Measurements from ENCODE around the gene FAM181A. TPM values are rescaled to one million over a fixed set of nuclear protein-coding genes. Genes with fewer than 3 reads are reported as not detected.

FAM181A gene
- polyA plus RNA-seq, 1 donor from 2014 or later = 0.43 TPM

GRCh38 chr14:93898081-93898611 lies 29.0 kb upstream of the FAM181A start:
- no peak overlapping the region for H3K9ac ChIP-seq (ENCODE audit: low read length)
- H3F3A ChIP-seq (ENCODE audit: insufficient read depth, low read length, poor library complexity, severe bottlenecking) = no peaks in the 10 kb centered on the region
- H3K27me3 ChIP-seq (ENCODE audit: insufficient read depth, low read depth, low read length) = no peaks in the 10 kb centered on the region
- no peaks in the 10 kb centered on the region for H4K20me1 ChIP-seq (ENCODE audit: insufficient read depth)
- H3K27ac ChIP-seq (ENCODE audit: low read length) = no peak overlapping the region
- no peaks in the 10 kb centered on the region for H3K79me2 ChIP-seq (replicated peaks; ENCODE audit: insufficient read depth, low read length)
- no peaks in the 10 kb centered on the region for H3K9me3 ChIP-seq (ENCODE audit: low read length)
- no peak overlapping the region for H3K4me3 ChIP-seq (ENCODE audit: low read length)
- TF ChIP-seq, protein P1, sequence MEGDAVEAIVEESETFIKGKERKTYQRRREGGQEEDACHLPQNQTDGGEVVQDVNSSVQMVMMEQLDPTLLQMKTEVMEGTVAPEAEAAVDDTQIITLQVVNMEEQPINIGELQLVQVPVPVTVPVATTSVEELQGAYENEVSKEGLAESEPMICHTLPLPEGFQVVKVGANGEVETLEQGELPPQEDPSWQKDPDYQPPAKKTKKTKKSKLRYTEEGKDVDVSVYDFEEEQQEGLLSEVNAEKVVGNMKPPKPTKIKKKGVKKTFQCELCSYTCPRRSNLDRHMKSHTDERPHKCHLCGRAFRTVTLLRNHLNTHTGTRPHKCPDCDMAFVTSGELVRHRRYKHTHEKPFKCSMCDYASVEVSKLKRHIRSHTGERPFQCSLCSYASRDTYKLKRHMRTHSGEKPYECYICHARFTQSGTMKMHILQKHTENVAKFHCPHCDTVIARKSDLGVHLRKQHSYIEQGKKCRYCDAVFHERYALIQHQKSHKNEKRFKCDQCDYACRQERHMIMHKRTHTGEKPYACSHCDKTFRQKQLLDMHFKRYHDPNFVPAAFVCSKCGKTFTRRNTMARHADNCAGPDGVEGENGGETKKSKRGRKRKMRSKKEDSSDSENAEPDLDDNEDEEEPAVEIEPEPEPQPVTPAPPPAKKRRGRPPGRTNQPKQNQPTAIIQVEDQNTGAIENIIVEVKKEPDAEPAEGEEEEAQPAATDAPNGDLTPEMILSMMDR (IDR thresholded peaks at IDR 0.05; ENCODE audit: poor library complexity, severe bottlenecking) = no peak
- TF ChIP-seq RAD21 (conservative IDR thresholded peaks at IDR 0.05) = no peak
- no peak for TF ChIP-seq POLR2AphosphoS5 (IDR thresholded peaks at IDR 0.05)
- TF ChIP-seq EP300 (conservative IDR thresholded peaks at IDR 0.05; ENCODE audit: poor library complexity, severe bottlenecking) = no peak
- no peak for TF ChIP-seq EZH2 (IDR thresholded peaks at IDR 0.05; ENCODE audit: borderline replicate concordance, insufficient read depth, low read length, poor library complexity, severe bottlenecking)
- no peak for TF ChIP-seq TAF1 (IDR thresholded peaks at IDR 0.05; ENCODE audit: low read depth)
- TF ChIP-seq SMC3 (conservative IDR thresholded peaks at IDR 0.05; ENCODE audit: poor library complexity) = no peak
- TF ChIP-seq, protein P2, sequence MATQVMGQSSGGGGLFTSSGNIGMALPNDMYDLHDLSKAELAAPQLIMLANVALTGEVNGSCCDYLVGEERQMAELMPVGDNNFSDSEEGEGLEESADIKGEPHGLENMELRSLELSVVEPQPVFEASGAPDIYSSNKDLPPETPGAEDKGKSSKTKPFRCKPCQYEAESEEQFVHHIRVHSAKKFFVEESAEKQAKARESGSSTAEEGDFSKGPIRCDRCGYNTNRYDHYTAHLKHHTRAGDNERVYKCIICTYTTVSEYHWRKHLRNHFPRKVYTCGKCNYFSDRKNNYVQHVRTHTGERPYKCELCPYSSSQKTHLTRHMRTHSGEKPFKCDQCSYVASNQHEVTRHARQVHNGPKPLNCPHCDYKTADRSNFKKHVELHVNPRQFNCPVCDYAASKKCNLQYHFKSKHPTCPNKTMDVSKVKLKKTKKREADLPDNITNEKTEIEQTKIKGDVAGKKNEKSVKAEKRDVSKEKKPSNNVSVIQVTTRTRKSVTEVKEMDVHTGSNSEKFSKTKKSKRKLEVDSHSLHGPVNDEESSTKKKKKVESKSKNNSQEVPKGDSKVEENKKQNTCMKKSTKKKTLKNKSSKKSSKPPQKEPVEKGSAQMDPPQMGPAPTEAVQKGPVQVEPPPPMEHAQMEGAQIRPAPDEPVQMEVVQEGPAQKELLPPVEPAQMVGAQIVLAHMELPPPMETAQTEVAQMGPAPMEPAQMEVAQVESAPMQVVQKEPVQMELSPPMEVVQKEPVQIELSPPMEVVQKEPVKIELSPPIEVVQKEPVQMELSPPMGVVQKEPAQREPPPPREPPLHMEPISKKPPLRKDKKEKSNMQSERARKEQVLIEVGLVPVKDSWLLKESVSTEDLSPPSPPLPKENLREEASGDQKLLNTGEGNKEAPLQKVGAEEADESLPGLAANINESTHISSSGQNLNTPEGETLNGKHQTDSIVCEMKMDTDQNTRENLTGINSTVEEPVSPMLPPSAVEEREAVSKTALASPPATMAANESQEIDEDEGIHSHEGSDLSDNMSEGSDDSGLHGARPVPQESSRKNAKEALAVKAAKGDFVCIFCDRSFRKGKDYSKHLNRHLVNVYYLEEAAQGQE (IDR thresholded peaks at IDR 0.05; ENCODE audit: borderline replicate concordance) = no peak
- H3K4me2 ChIP-seq (ENCODE audit: low read length) = no peak overlapping the region
- no peaks in the 10 kb centered on the region for H3K9me2 ChIP-seq (ENCODE audit: insufficient read depth, low read length)
- no peaks in the 10 kb centered on the region for H3K36me3 ChIP-seq (ENCODE audit: insufficient read depth, low read length)
- H2AFZ ChIP-seq (ENCODE audit: low read depth, low read length) = no peak overlapping the region

DNA sequence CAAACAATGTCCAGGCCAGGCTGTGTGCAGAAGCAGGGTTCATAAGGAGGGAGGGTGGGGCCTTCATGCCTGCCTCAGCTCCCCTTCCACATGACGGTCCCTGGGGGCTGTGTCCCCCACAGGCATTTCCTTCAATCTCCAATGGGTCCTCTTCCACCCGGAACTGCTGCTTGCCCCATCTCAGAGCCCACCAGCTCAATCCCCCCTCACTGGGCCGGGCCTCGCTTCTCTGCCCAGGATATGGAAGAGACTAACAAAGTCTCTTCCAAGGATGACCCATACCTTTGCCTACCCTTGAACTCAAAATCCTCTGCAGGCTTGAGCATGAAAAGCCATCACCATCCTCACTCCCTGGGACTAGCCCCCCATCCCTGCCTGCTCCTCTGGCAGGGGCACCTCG lies 28.4 kb upstream of the FAM181A start:
- Histone ChIP-seq H3K4me3 (ENCODE audit: low read length) (no peak overlapping the region), H3K79me2 (replicated peaks; ENCODE audit: insufficient read depth, low read length) (no peaks in the 10 kb centered on the region), H3F3A (ENCODE audit: insufficient read depth, low read length, poor library complexity, severe bottlenecking) (no peaks in the 10 kb centered on the region), H3K27me3 (ENCODE audit: insufficient read depth, low read depth, low read length) (no peaks in the 10 kb centered on the region), H4K20me1 (ENCODE audit: insufficient read depth) (no peaks in the 10 kb centered on the region), H2AFZ (ENCODE audit: low read depth, low read length) (no peak overlapping the region), H3K9me3 (ENCODE audit: low read length) (no peaks in the 10 kb centered on the region), H3K27ac (ENCODE audit: low read length) (no peak overlapping the region), H3K4me2 (ENCODE audit: low read length) (no peak overlapping the region), H3K9me2 (ENCODE audit: insufficient read depth, low read length) (no peaks in the 10 kb centered on the region), H3K36me3 (ENCODE audit: insufficient read depth, low read length) (no peaks in the 10 kb centered on the region), H3K9ac (ENCODE audit: low read length) (no peak overlapping the region)
- no peak for TF ChIP-seq EP300 (conservative IDR thresholded peaks at IDR 0.05; ENCODE audit: poor library complexity, severe bottlenecking)

DNA sequence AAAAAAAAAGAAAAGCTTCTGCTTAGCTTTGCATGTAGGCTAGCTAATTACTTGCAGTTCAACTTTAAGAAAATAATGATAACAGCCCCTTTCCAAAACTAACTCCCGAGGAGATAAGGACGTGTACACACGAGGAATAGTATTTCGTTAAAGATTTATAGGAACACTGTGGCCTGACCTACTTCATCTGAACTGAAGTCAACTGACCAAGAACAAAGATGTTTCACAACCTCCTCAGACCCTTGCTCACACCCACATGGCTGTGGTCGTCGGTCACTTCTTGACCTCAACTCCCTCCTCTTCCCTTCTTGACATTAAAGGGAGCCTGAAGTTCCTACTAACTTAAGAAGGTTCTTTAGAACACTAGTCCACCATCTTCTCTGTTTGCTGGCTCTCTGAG lies 25.3 kb upstream of the FAM181A start:
- Histone ChIP-seq H3K27me3 (ENCODE audit: insufficient read depth, low read depth, low read length) (no peaks in the 10 kb centered on the region), H3K9me2 (ENCODE audit: insufficient read depth, low read length) (no peaks in the 10 kb centered on the region), H3K9ac (ENCODE audit: low read length) (no peak overlapping the region), H2AFZ (ENCODE audit: low read depth, low read length) (no peak overlapping the region), H3K36me3 (ENCODE audit: insufficient read depth, low read length) (no peaks in the 10 kb centered on the region), H3K4me3 (ENCODE audit: low read length) (no peak overlapping the region), H3K27ac (ENCODE audit: low read length) (no peak overlapping the region), H3K9me3 (ENCODE audit: low read length) (no peaks in the 10 kb centered on the region), H3K4me2 (ENCODE audit: low read length) (no peak overlapping the region), H4K20me1 (ENCODE audit: insufficient read depth) (no peaks in the 10 kb centered on the region), H3K79me2 (replicated peaks; ENCODE audit: insufficient read depth, low read length) (no peaks in the 10 kb centered on the region), H3F3A (ENCODE audit: insufficient read depth, low read length, poor library complexity, severe bottlenecking) (no peaks in the 10 kb centered on the region)
- TF ChIP-seq, protein P1 (IDR thresholded peaks at IDR 0.05; ENCODE audit: poor library complexity, severe bottlenecking) = no peak
- TF ChIP-seq EZH2 (IDR thresholded peaks at IDR 0.05; ENCODE audit: borderline replicate concordance, insufficient read depth, low read length, poor library complexity, severe bottlenecking) = no peak
- no peak for TF ChIP-seq EP300 (conservative IDR thresholded peaks at IDR 0.05; ENCODE audit: poor library complexity, severe bottlenecking)
- TF ChIP-seq POLR2AphosphoS5 (IDR thresholded peaks at IDR 0.05) = no peak
- no peak for TF ChIP-seq MXI1 (conservative IDR thresholded peaks at IDR 0.05; ENCODE audit: poor library complexity, severe bottlenecking)
- TF ChIP-seq SMC3 (conservative IDR thresholded peaks at IDR 0.05; ENCODE audit: poor library complexity) = no peak
